PC-3 (cell line): ENCODE measurements around the gene ASB16. TPM values are rescaled to one million over a fixed set of nuclear protein-coding genes. Genes with fewer than 3 reads are reported as not detected.

ENCODE experiments used
- ATAC-seq: fragments of 200-7000 bp; cut with Tn5 transposase; 2 replicates; pipeline ENCODE4 v1.9.1; 2020; ENCODE audit warnings: mild to moderate bottlenecking, moderate library complexity
- BruUV-seq: library from RNA; stranded (reverse); fragments of 400-500 nt; replicated peaks from 2 replicates; lab custom pipeline; 2021; lab: Mats Ljungman, UMichigan
- CTCF ChIA-PET: fragments of 300-600 bp; sonication (Branson Sonifier 250); formaldehyde crosslinking; loops from one replicate; lab custom pipeline; 2022; ENCODE audit warnings: antibody characterized with exemption; lab: Charles Lee
- POLR2A ChIA-PET: fragments of 300-600 bp; sonication (Branson Sonifier 250); formaldehyde crosslinking; loops from one replicate; lab custom pipeline; 2022; ENCODE audit warnings: antibody characterized with exemption; ENCODE audit not compliant: unreplicated experiment; lab: Charles Lee
- DNase-seq: peaks from one replicate; pipeline ENCODE4 v3.0.0-alpha.2; 2015
- H2AFZ ChIP-seq: fragments of 300-600 bp; sonication (generic); 2 replicates; pipeline ENCODE4 v1.6.0; 2016; ENCODE audit warnings: antibody characterized with exemption, low read length
- H3F3A ChIP-seq: fragments of 300-600 bp; sonication (generic); one replicate; pipeline ENCODE4 v1.6.0; 2017; ENCODE audit warnings: antibody characterized with exemption, low read length, control low read depth, mild to moderate bottlenecking; ENCODE audit not compliant: unreplicated experiment
- H3K27ac ChIP-seq: fragments of 300-600 bp; sonication (generic); 2 replicates; pipeline ENCODE4 v1.5.1; 2016; ENCODE audit warnings: mild to moderate bottlenecking, low read length
- H3K27me3 ChIP-seq: fragments of 300-600 bp; sonication (generic); 2 replicates; pipeline ENCODE4 v1.6.1; 2016; ENCODE audit warnings: low read length, mixed read lengths
- H3K36me3 ChIP-seq: fragments of 300-600 bp; sonication (generic); 2 replicates; pipeline ENCODE4 v1.6.1; 2016; ENCODE audit warnings: low read depth, mixed run types, low read length, mixed read lengths
- H3K4me1 ChIP-seq: fragments of 300-600 bp; sonication (generic); 2 replicates; pipeline ENCODE4 v1.5.1; 2016; ENCODE audit warnings: low read length; ENCODE audit not compliant: insufficient read depth
- H3K4me2 ChIP-seq: fragments of 300-600 bp; sonication (generic); 2 replicates; pipeline ENCODE4 v1.6.0; 2016; ENCODE audit warnings: low read length
- H3K4me3 ChIP-seq: fragments of 300-600 bp; sonication (generic); 2 replicates; pipeline ENCODE4 v1.5.1; 2016; ENCODE audit warnings: mild to moderate bottlenecking, low read length, mixed read lengths
- H3K79me2 ChIP-seq: fragments of 300-600 bp; sonication (generic); 2 replicates; pipeline ENCODE4 v1.6.1; 2017; ENCODE audit warnings: low read length, mixed read lengths
- H3K9ac ChIP-seq: fragments of 300-600 bp; sonication (generic); 2 replicates; pipeline ENCODE4 v1.6.0; 2016; ENCODE audit warnings: mild to moderate bottlenecking, low read length
- H3K9me2 ChIP-seq: fragments of 300-600 bp; sonication (generic); replicated peaks from 2 replicates; pipeline ENCODE4 v1.6.1; 2016; ENCODE audit warnings: mixed run types, low read length, mixed read lengths
- H3K9me3 ChIP-seq: fragments of 300-600 bp; sonication (generic); 2 replicates; pipeline ENCODE4 v1.6.1; 2016; ENCODE audit warnings: low read length, mixed read lengths
- H4K20me1 ChIP-seq: fragments of 300-600 bp; sonication (generic); 2 replicates; pipeline ENCODE4 v1.6.1; 2016; ENCODE audit warnings: low read length, mixed read lengths
- CTCF ChIP-seq: fragments of 300-600 bp; sonication (generic); conservative IDR thresholded peaks from 2 replicates; pipeline ENCODE4 v1.5.1; 2017; ENCODE audit warnings: antibody characterized with exemption, low read depth, mild to moderate bottlenecking, low read length
- EZH2 ChIP-seq: fragments of 300-600 bp; sonication (generic); IDR thresholded peaks from one replicate; pipeline ENCODE4 v1.6.1; 2017; ENCODE audit warnings: antibody characterized with exemption, mild to moderate bottlenecking, low read length; ENCODE audit not compliant: unreplicated experiment
- EZH2phosphoT487 ChIP-seq: fragments of 300-600 bp; sonication (generic); IDR thresholded peaks from 2 replicates; pipeline ENCODE4 v1.6.1; 2018; ENCODE audit warnings: mild to moderate bottlenecking, antibody characterized with exemption, low read length, borderline replicate concordance
- intact Hi-C: fragments of 100-400 bp; cut with micrococcal nuclease; formaldehyde crosslinking; loops from 2 replicates; pipeline ENCODE4 v1.9.0; 2023
- total RNA-seq: library from RNA; depleted of rRNA; stranded (reverse); fragments of >200 nt; gene quantifications from 2 replicates; pipeline ENCODE4 v1.2.3, GENCODE V29; 2014

The ASB16 gene
- total RNA-seq, 1 experiment from 2014 or later: 0.51 TPM

- Histone ChIP-seq H3K27ac (no peak overlapping the region), H3K9ac (no peak overlapping the region), H2AFZ (no peak overlapping the region), H4K20me1 (no peaks in the 10 kb centered on the region), H3K27me3 (no peaks in the 10 kb centered on the region), H3K36me3 (peaks cover 12% of the 10 kb centered on the region), H3K9me3 (no peaks in the 10 kb centered on the region), H3K9me2 (no peaks in the 10 kb centered on the region), H3F3A (peaks cover 4% of the 10 kb centered on the region), H3K4me3 (no peak overlapping the region), H3K4me1 (peaks cover 35% of the 10 kb centered on the region), H3K79me2 (peaks cover 24% of the 10 kb centered on the region), H3K4me2 (no peak overlapping the region)
- intact Hi-C loops: no loop called here
- ATAC-seq (no peak), DNase-seq (no peak)
- ChIA-PET CTCF (interaction anchor here (1.3 kb wide), 1 partner anchor 143 kb away, joined by 3 read pairs; the partner anchor contains the start of gene GRN), POLR2A (no interaction called here)
- TF ChIP-seq EZH2phosphoT487 (no peak), EZH2 (no peak), CTCF (no peak)
- BruUV-seq: no TSS peak
Observed at GRCh38 chr17:44202756-44203155, 32.3 kb downstream of the ASB16 start.

GRCh38 chr17:44203731-44204440, 33.4 kb downstream of the ASB16 start:
- TF ChIP-seq EZH2: no peak
- peak; percentile 89 for TF ChIP-seq CTCF
- Histone ChIP-seq H3K27ac (0 out of 2 replicates have a peak overlapping the region, but pooled peaks have one; percentile 4), H3K36me3 (peaks cover 17% of the 10 kb centered on the region), H3K9ac (no peak overlapping the region), H3K4me3 (no peak overlapping the region), H3K4me2 (peak overlapping the region; percentile 4; the same call in 1 of the 2 replicates), H3K4me1 (peaks cover 38% of the 10 kb centered on the region), H3F3A (peaks cover 4% of the 10 kb centered on the region), H3K27me3 (no peaks in the 10 kb centered on the region), H3K79me2 (peaks cover 13% of the 10 kb centered on the region), H3K9me3 (no peaks in the 10 kb centered on the region), H3K9me2 (no peaks in the 10 kb centered on the region), H2AFZ (no peak overlapping the region), H4K20me1 (no peaks in the 10 kb centered on the region)
- BruUV-seq: no TSS peak
- ChIA-PET CTCF (interaction anchor here (1.3 kb wide), 1 partner anchor 142 kb away, joined by 3 read pairs; the partner anchor contains the start of gene GRN), POLR2A (no interaction called here)
- DNase-seq: peak; percentile 67
- intact Hi-C loops: no loop called here
- ATAC-seq: no peak

GRCh38 chr17:44204441-44204882, 34.0 kb downstream of the ASB16 start:
- H3K27ac ChIP-seq: 0 out of 2 replicates have a peak overlapping the region, but pooled peaks have one; percentile 4
- H3K79me2 ChIP-seq: peaks cover 10% of the 10 kb centered on the region
- peaks cover 4% of the 10 kb centered on the region for H3F3A ChIP-seq
- ATAC-seq (peak; percentile 18), DNase-seq (peak; percentile 77)
- H2AFZ ChIP-seq: no peak overlapping the region
- H3K4me2 ChIP-seq: peak overlapping the region; percentile 4; the same call in 1 of the 2 replicates
- no peaks in the 10 kb centered on the region for H4K20me1 ChIP-seq
- peaks cover 23% of the 10 kb centered on the region for H3K36me3 ChIP-seq
- H3K4me1 ChIP-seq: peaks cover 44% of the 10 kb centered on the region
- BruUV-seq: no TSS peak
- no peaks in the 10 kb centered on the region for H3K9me2 ChIP-seq
- H3K9ac ChIP-seq: no peak overlapping the region
- intact Hi-C loops: no loop called here
- ChIA-PET POLR2A (no interaction called here), CTCF (no interaction called here)
- H3K4me3 ChIP-seq: no peak overlapping the region
- no peaks in the 10 kb centered on the region for H3K27me3 ChIP-seq
- TF ChIP-seq CTCF: no peak
- TF ChIP-seq EZH2phosphoT487: no peak
- TF ChIP-seq EZH2: no peak
- no peaks in the 10 kb centered on the region for H3K9me3 ChIP-seq
